Measurements from ENCODE around the gene PCYT1A.

DNA sequence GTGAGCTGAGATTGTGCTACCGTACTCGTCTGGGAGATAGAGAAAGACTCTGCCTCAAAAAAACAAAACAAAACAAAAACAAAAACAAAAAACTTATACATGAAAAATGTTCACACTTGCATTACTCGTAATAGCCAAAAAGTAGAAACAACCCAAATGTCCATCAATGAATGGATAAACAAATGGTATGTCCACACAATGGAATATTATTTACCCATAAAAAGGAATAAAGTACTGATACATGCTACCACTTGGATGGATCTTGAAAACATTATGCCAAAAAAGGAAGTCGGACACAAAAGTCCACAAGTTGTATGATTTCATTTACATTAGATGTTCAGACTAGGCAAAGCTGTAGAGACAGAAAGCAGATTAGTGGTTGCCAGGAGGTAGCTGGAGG lies 26.7 kb downstream of the PCYT1A start:
- TF ChIP-seq, protein P1, sequence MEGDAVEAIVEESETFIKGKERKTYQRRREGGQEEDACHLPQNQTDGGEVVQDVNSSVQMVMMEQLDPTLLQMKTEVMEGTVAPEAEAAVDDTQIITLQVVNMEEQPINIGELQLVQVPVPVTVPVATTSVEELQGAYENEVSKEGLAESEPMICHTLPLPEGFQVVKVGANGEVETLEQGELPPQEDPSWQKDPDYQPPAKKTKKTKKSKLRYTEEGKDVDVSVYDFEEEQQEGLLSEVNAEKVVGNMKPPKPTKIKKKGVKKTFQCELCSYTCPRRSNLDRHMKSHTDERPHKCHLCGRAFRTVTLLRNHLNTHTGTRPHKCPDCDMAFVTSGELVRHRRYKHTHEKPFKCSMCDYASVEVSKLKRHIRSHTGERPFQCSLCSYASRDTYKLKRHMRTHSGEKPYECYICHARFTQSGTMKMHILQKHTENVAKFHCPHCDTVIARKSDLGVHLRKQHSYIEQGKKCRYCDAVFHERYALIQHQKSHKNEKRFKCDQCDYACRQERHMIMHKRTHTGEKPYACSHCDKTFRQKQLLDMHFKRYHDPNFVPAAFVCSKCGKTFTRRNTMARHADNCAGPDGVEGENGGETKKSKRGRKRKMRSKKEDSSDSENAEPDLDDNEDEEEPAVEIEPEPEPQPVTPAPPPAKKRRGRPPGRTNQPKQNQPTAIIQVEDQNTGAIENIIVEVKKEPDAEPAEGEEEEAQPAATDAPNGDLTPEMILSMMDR (IDR thresholded peaks at IDR 0.05; ENCODE audit: extremely low read depth in 1 of 2, insufficient read depth in 1 of 2, low read depth in 1 of 2, low read length in 2 of 2): no peak
- TF ChIP-seq EZH2 (IDR thresholded peaks at IDR 0.05; ENCODE audit: borderline replicate concordance, low read depth, low read length, severe bottlenecking) (no peak), POLR2A (IDR thresholded peaks at IDR 0.05; ENCODE audit: low read depth, low read length) (no peak), FOS (IDR thresholded peaks at IDR 0.05; ENCODE audit: borderline replicate concordance, insufficient read depth, low read length) (no peak), GATA2 (IDR thresholded peaks at IDR 0.05; ENCODE audit: insufficient read depth, insufficient read length, low read depth, low read length) (no peak), POLR2AphosphoS5 (IDR thresholded peaks at IDR 0.05; ENCODE audit: insufficient read depth, low read depth, low read length) (no peak), MYC (IDR thresholded peaks at IDR 0.05; ENCODE audit: low read depth, low read length) (no peak), JUN (IDR thresholded peaks at IDR 0.05; ENCODE audit: borderline replicate concordance, insufficient read depth, insufficient read length, low read depth) (no peak)
- TF ChIP-seq, protein P2, sequence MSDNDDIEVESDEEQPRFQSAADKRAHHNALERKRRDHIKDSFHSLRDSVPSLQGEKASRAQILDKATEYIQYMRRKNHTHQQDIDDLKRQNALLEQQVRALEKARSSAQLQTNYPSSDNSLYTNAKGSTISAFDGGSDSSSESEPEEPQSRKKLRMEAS (IDR thresholded peaks at IDR 0.05; ENCODE audit: insufficient read depth, insufficient read length): no peak
